Gastrocnemius medialis (tissue), 4 donors: ENCODE measurements around the gene LRRC4C. TPM values are rescaled to one million over a fixed set of nuclear protein-coding genes. Genes with fewer than 3 reads are reported as not detected.
"Not testable (repeated sequence)": the region's sequence is repeated elsewhere in the genome, so short reads cannot be mapped to it uniquely, and the experiment has no call there.

Experiments used
- ATAC-seq, 2 donors: fragments of 150-250 bp; one replicate each; pipeline ENCODE4 v1.9.1; 2016
- DNase-seq, 2 donors: peaks; one replicate each; pipeline ENCODE4 v3.0.0-alpha.2; 2019
- H3K27ac ChIP-seq, 4 donors: fragments of 200-600 bp; sonication (generic); 1 replicate in 1 of 4; 2 replicates in 3 of 4; pipeline ENCODE4 v1.5.1; 2016 to 2018; ENCODE audit warnings: mild to moderate bottlenecking in 2 of 4, moderate library complexity in 1 of 4
- H3K27me3 ChIP-seq, 3 donors: fragments of 200-600 bp; sonication (generic) in 2 of 3; 1 replicate in 1 of 3; 2 replicates in 2 of 3; pipeline versions ENCODE4 v1.5.1 to v1.6.0; 2016 to 2019; ENCODE audit warnings: mild to moderate bottlenecking in 1 of 3, moderate library complexity in 1 of 3
- H3K36me3 ChIP-seq, 2 donors: fragments of 200-600 bp; sonication (generic) in 1 of 2; one replicate each; pipeline ENCODE4 v1.5.1; 2017 to 2018
- H3K4me1 ChIP-seq, 2 donors: fragments of 200-600 bp; sonication (generic) in 1 of 2; one replicate each; pipeline ENCODE4 v1.5.1; 2016 to 2017; ENCODE audit warnings: mild to moderate bottlenecking in 2 of 2
- H3K4me3 ChIP-seq, 4 donors: fragments of 200-600 bp; sonication (generic) in 3 of 4; 1 replicate in 1 of 4; 2 replicates in 3 of 4; pipeline ENCODE4 v1.5.1; 2016 to 2019; ENCODE audit warnings: mild to moderate bottlenecking in 2 of 4
- H3K9me3 ChIP-seq, 3 donors: fragments of 200-600 bp; sonication (generic) in 2 of 3; 1 replicate in 1 of 3; 2 replicates in 2 of 3; pipeline ENCODE4 v1.5.1; 2016 to 2019
- CTCF ChIP-seq, 5 experiments: fragments of 450-650 bp in 3 of 5; fragments of 200-600 bp in 2 of 5; sonication (generic) in 2 of 5; IDR thresholded peaks in 4 of 5; conservative IDR thresholded peaks in 1 of 5; 1 replicate in 4 of 5; 2 replicates in 1 of 5; pipeline ENCODE4 v1.5.1; 2016 to 2019; ENCODE audit warnings: antibody characterized with exemption in 5 of 5, mild to moderate bottlenecking in 3 of 5, moderate library complexity in 3 of 5
- POLR2A ChIP-seq, 2 donors: fragments of 450-650 bp; IDR thresholded peaks; one replicate each; pipeline ENCODE4 v1.6.1; 2017; ENCODE audit warnings: antibody characterized with exemption in 2 of 2, mild to moderate bottlenecking in 2 of 2, moderate library complexity in 2 of 2
- in situ Hi-C, 4 donors: fragments of 200-750 bp; cut with MboI; loops; one replicate each; pipeline versions ENCODE4 v1.15.0 to v1.8.0; 2017; ENCODE audit warnings: low sequenced_read_pairs in 4 of 4
- intact Hi-C: fragments of 100-400 bp; cut with DNase I; formaldehyde crosslinking; loops from one replicate; pipeline ENCODE4 v1.15.1; 2023; ENCODE audit warnings: low total_unique reads
- total RNA-seq, 4 donors: library from RNA; depleted of rRNA; stranded (reverse); fragments of >200 nt; gene quantifications; one replicate each; pipeline versions ENCODE4 v1.1.0 to v1.2.3, GENCODE V29; 2016

The LRRC4C gene
- total RNA-seq, 4 donors from 2014 or later: 0.15 to 0.59 (median 0.24) TPM; not detected in 1

GRCh38 chr11:40204228-40204627, 1255.2 kb downstream of the LRRC4C start:
- H3K27me3 ChIP-seq: no peaks in the 10 kb centered on the region
- DNase-seq: no peak
- H3K9me3 ChIP-seq: no peaks in the 10 kb centered on the region
- H3K36me3 ChIP-seq: no peaks in the 10 kb centered on the region
- H3K4me3 ChIP-seq: no peak overlapping the region
- ATAC-seq: no peak
- no peak overlapping the region for H3K27ac ChIP-seq
- H3K4me1 ChIP-seq: no peaks in the 10 kb centered on the region
- TF ChIP-seq CTCF (IDR thresholded peaks at IDR 0.05 in 4 of 5, conservative IDR thresholded peaks at IDR 0.05 in 1 of 5) (no peak), POLR2A (IDR thresholded peaks at IDR 0.05) (no peak)
- intact Hi-C loops: no loop called here
- in situ Hi-C loops: no loop called here

DNA sequence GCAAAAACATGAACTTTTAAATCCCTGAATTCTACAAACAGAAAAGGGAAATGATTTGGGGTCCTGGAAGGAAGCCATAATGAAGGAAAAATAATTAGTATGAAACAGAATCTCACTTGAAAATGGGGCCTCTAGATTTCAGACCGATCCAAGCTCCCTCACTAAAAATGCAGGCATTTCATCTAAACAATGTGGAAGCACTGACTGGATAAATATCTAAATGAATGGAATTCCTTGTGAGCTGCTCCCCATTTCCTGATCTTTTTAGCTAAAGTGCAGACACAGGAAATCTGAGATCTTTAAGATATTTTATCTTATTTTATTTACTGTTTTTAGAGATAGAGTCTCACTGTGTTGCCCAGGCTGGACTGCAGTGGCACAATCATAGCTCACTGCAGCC, 1255.8 kb downstream of the LRRC4C start:
- Histone ChIP-seq H3K36me3 (no peaks in the 10 kb centered on the region), H3K27ac (no peak overlapping the region), H3K27me3 (no peaks in the 10 kb centered on the region), H3K4me1 (no peaks in the 10 kb centered on the region), H3K9me3 (no peaks in the 10 kb centered on the region), H3K4me3 (no peak overlapping the region)
- ATAC-seq (no peak), DNase-seq (no peak)
- intact Hi-C loops: no loop called here
- in situ Hi-C loops: no loop called here
- TF ChIP-seq CTCF (IDR thresholded peaks at IDR 0.05 in 4 of 5, conservative IDR thresholded peaks at IDR 0.05 in 1 of 5) (no peak), POLR2A (IDR thresholded peaks at IDR 0.05) (no peak)

GRCh38 chr11:40202589-40203270, 1256.7 kb downstream of the LRRC4C start:
- DNase-seq: no peak
- H3K27me3 ChIP-seq: no peaks in the 10 kb centered on the region
- in situ Hi-C loops: no loop called here
- H3K4me3 ChIP-seq: no peak overlapping the region
- no peaks in the 10 kb centered on the region for H3K36me3 ChIP-seq
- no peak for ATAC-seq
- intact Hi-C loops: no loop called here
- H3K27ac ChIP-seq: no peak overlapping the region
- TF ChIP-seq CTCF (IDR thresholded peaks at IDR 0.05 in 4 of 5, conservative IDR thresholded peaks at IDR 0.05 in 1 of 5): no peak
- H3K4me1 ChIP-seq: no peaks in the 10 kb centered on the region
- no peaks in the 10 kb centered on the region for H3K9me3 ChIP-seq

- H3K9me3 ChIP-seq, intact Hi-C loops, DNase-seq, ATAC-seq, H3K27me3 ChIP-seq, H3K27ac ChIP-seq, H3K36me3 ChIP-seq, in situ Hi-C loops, H3K4me1 ChIP-seq, H3K4me3 ChIP-seq: not testable (repeated sequence)
Observed at GRCh38 chr11:40192590-40192989, 1266.9 kb downstream of the LRRC4C start.

DNA sequence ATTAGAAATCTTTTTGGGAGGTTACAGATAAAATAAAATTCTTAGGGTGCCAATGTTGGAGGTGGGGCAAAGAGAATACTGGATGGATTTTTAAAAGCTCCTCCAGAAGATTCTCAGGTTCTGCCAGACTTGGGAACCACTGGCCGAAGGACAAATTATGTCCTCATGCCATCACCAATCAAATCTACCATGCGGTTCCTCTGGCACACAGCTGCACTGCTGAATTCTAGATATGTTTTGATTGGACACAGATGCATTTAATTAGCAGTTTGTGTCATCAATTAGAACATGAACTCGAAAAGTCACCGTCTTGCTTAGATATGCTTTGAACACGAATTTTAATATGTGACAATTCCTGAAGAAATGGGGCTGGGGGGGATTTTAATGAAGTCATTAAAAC, 1269.2 kb downstream of the LRRC4C start:
- Histone ChIP-seq H3K4me1 (no peaks in the 10 kb centered on the region), H3K27ac (no peak overlapping the region), H3K9me3 (no peaks in the 10 kb centered on the region), H3K27me3 (no peaks in the 10 kb centered on the region), H3K4me3 (no peak overlapping the region), H3K36me3 (no peaks in the 10 kb centered on the region)
- TF ChIP-seq POLR2A (IDR thresholded peaks at IDR 0.05) (no peak), CTCF (IDR thresholded peaks at IDR 0.05 in 4 of 5, conservative IDR thresholded peaks at IDR 0.05 in 1 of 5) (no peak)
- no peak for DNase-seq
- in situ Hi-C loops (no loop called here), intact Hi-C loops (no loop called here)
- ATAC-seq: no peak
